Fibroblast of gingiva (primary cell): ENCODE results near the gene FBF1.
A peak's percentile ranks its signal among the peaks of the same experiment; 100 is the strongest.

ENCODE experiments used
- DNase-seq: peaks from one replicate; pipeline ENCODE4 v3.0.0-alpha.2; 2011; ENCODE audit warnings: low read depth

FBF1 gene

DNA sequence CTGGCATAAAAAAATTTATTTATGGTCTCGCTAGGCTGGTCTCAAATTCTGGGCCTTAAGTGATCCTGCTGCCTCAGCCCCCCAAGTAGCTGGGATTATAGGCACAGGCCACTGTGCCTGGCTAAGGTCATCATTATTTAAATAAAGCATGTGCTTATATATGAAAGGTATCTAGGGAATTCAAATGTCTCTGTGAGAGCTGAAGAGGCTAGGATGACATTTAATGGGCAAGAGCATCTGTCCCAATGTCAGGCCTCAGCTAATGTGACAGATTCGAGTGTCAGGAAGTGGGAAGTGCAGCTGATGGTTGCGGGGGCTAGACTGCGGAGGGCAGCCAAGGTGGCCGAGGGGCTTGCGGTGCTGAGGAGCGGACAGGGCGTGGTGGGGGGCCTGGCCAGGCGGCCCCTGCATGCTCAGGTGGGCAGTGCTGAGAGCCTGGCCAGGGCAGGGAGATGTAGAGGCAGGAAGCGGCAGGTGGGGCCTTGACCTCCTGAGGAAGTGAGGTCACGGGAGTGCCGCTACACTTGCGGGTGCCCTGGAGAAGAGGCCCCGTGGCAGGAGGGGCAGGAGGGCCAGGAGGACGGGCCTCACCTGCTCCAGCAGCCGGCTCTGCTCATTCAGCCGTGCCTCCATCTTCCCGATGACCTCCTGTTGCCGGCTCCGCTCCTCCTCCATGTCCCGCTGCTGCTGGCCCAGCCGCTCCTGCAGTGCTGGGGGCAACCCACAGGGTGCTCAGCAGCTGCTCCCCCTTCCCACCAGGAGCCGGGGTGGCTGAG lies 23.5 kb downstream of the FBF1 start:
- no peak for DNase-seq

DNA sequence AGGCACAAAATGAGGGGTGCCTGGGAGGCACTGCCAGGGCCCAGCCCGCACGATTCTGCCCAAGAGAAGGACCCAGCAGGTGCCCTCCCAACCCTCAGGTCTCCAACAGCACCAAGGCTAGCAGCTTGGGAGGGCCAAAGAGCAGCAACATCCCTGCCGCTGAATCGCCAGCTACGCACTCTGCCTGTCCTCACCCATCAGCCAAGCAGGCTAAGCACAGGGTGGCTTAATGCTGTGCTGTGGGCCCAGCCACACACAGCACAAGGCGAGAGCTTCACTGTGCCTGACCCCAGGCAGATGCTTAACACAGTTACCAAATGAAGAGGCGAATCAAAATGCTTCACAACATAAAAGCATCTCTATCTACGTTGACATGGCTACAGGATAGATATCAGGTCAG lies 25.6 kb downstream of the FBF1 start:
- DNase-seq = no peak

DNA sequence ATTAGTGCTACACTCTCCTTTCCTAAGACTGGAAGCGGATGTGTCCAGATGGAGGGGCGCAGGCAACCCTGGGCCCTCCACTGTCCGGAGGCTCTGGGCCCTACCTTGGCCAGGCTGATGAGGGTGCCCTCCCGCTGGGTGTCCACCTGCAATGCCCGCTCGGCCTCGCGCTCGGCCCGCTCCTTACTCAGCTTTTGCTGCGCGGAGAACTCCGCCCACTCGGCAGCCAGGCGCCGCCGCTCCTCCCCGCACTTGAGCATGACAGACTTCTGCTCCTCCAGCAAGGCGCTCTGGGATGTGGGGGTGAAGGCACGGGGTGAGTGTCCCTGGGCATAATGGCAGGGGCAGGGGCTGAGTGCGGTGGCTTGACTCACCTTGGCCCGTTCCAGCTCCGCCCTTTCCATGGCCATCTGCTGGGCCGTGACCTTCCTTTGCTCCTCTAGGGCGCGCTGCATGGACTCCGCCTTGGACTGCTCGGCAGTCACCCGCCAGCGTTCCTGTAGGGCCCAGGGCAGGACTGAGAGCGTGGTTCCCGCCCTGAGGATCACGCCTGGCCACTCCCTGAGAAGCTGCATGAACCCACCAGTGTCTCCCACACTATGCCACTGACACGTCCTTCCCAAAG lies 26.1 kb downstream of the FBF1 start:
- DNase-seq = no peak

DNA sequence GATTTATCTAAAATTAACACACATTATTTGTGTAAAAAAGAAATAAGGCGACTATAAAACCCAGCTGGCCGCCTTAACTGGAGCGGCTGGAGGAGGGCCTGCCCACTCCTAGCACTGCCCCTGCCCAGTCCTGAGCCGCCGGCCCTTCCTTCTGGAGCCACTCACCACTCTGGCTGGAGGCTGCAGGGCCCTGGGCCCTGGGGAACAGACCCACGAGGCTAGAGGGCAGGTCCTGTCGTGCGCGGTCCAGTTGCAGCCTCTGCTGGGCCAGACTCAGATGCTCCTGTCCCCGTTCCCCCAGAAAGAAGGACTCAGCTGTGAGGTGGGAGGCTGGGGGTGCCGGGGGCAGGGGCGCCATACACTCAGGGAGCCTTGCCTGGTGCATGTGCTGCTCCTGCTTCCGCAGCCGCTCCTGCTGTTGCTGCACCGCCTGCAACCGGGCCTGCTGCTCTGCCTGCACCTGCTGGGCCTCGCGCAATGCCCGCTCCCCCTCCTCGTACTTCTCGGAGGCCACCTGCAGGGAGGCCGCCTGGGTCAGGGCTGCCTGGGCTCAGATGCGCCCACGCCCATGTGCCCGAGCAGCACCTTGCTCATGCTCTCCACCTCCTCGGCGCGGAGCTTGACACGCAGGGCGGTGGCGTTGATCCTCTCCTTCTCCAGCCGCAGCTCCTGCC lies 27.2 kb downstream of the FBF1 start:
- DNase-seq = no peak

DNA sequence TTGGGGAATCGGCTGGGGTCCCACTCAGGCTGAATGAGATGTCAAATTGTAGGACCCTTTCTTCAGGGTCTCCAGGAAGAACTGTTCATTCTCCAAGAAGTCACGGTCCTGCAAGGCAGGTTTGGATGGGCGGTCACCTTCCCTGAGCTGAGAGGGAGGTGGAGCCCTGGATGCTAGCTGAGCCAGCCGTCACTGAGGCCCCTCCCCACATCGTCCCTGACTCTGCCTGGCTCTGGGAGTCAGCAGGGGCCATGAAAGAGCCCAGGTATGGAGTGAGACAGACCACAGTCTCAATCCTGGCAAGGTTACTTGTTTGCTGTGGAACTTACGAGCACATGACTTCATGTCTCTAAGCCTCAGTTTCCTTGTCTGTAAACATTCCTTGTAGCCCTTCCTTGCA lies 30.1 kb downstream of the FBF1 start:
- no peak for DNase-seq

DNA sequence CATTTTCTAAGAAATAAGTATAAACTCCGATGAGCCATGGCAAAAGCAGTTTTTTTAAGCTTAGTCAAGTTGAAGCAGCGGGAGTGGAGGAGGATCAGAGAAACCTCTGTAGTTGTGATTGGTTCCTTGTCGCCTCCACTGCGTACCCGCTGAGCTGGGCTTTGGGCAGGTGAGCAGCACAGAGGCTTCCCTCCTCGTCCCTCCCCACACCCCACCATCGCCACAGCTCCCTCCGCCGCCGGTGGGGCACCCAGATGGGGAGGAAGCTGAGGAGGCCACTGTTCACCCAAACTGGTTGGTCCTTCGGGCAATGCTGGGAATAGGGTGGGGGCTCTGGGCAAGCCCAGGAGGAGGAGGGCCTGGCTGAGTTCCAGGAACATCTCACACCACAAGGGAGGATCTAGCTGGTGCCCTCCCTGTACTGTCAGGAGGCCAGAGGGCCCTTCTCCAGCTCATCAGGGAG lies 31.0 kb downstream of the FBF1 start:
- DNase-seq = peak; percentile 59

DNA sequence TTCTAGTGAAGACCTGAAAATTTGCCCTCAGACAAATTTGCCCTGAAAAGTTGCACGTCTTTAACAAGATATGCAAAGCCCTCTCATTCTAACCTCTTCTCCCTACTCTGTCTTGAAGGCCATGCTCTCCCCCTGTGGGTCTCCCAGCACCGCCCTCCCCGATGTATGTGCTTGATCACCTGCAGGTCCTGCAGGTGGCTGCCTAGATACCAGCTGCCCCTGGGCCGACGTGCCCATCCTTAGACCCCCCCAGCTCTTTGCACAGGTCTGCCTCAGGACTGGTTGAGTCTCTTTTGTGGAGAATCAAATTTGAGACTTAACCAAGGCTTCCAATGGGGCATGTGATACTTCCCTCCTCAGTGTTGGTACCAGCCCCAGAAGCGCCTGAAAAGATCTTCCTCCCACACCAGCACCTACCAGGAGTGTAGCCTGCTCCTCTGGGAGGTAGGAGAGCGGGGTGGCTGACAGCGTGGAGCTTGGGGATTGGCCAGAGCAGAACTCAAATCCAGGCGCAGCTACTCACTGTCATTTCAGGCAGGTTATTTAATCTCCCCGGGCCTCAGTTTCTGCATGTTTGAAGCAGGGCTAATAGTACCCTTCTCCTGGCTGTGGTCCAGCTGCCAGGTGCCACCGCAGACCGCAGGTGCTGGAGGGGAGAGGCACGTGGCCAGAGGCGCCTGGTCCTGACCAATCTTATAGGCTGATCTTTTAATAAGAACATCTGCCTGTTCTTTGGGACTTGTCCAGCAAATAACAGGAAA lies 31.6 kb downstream of the FBF1 start:
- no peak for DNase-seq

DNA sequence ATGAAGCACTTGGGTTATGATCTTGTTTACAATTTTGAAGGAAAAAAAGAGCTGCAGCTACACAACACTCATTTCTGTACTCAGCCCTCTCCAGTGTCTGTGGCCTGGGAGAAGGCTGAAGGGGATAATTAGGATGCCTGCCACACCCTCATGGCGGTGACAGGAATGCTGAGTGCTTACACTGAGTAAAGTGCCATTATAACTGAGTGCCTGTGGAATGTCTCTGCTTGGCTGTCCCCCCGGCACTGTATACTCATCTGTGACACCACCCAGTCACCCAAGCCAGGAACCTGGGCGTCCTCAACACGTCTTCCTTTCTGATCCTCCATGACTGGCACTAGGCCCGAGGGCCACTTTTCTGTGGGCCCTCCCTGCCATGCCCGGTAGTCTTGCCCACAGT lies 32.6 kb downstream of the FBF1 start:
- no peak for DNase-seq

DNA sequence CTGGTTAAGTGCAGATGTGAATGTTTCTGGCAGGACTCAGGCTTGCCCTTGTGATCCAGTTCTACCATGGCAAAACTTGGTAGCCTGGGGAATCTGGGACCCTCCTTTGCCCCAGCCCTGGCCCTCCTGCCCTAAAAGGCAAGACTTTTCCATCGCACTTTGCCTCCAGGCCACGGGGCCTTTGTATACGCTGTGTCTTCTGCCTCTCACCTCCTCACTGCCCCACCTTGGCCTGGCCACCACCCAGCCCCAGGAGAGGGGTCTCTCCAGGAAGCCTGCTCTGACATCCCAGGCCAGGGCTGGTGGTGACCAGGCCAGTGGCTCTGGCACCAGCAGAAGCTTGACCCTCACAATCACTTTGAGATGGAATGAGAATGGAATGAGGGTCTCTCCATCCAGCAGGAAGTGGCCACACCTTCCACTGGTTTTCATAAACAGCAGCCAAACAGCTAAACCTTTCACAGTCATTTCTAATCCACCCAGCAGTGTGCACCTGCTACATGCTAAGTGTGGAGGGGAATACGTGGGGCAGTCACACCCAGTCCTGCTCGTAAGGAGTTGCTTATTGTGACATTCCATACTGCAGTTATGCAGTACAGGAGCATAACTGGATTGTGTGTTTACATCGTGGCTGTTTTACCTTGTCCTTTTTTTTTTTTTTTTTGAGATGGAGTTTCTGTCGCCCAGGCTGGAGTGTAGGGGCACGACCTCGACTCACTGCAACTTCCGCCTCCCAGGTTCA lies 34.5 kb downstream of the FBF1 start:
- no peak for DNase-seq

DNA sequence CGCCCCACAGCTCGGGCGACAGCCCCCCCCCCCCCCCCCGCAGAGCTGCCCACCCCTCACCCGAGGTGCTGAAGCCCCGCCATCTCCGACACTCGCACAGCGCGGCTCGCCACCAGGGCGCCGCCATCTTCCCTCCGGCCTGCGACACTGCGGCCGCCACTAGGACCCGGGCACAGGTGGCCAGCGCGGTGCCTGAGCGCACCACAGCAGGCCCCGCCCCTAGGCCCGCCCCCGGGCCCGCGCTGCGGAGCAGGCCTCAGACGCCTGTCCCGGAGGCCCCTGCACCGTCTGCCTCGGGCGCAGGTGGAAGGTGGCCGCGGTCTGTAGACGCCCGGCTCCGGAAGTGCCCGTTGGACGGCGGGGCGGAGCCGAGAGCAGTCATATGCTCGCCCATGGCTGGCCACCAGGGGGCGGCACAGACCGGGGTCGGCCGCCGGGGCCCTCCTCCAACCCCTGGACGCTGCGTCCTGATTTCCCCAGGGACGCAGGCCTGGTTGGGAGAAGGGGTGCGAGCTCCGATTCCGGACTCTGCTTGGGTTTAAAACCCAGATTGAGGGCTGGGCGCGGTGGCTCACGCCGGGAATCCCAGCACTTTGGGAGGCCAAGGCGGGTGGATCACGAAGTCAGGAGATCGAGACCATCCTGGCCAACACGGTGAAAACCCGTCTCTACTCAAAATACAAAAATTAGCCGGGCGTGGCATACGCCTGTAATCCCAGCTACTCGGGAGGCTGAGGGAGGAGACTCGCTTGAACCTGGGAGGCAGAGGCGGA lies 35.9 kb downstream of the FBF1 start, which contains the start of gene MRPL38:
TSS of gene MRPL38 (minus strand) at position 136 of the 773 bp plus-strand sequence. CDS start at position 127, 9 bp downstream.
- DNase-seq = peak; percentile 91

DNA sequence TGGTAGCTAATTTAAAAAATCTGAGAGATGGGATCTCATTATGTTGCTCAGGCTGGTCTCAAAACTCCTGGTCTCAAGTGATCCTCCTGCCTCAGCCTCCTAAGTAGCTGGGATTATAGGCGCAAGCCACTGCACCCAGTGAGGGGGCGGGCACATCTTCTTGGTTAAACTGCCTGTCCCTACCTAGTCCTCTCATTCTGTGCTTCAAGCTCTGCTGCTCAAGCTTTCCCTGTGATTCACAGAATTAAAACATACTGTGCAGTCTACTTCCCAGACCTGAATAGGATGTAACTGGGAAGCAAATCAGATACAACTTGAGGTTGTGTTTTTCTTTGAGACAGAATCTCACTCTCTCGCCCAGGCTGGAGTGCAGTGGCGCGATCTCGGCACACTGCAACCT lies 38.4 kb downstream of the FBF1 start:
- no peak for DNase-seq

DNA sequence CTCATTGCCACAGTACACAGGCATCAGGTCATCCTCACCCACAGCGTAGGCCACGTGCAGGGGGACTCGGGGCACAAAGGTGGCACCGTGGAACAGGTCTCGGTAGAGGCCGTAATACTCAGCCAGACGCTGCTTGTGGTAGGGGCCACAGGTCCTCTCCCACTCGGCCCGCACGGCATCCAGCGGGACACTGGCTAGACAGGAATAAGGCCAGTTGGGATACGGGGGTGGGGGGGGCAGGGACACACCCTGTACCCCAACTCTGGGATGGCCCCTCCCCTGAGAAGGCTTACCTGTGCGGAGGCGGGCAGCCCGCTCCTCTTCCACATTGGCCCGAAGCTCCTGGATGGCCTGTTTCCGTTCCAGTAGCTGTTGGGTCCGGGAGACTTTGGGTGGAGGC lies 39.1 kb downstream of the FBF1 start:
- DNase-seq = no peak

DNA sequence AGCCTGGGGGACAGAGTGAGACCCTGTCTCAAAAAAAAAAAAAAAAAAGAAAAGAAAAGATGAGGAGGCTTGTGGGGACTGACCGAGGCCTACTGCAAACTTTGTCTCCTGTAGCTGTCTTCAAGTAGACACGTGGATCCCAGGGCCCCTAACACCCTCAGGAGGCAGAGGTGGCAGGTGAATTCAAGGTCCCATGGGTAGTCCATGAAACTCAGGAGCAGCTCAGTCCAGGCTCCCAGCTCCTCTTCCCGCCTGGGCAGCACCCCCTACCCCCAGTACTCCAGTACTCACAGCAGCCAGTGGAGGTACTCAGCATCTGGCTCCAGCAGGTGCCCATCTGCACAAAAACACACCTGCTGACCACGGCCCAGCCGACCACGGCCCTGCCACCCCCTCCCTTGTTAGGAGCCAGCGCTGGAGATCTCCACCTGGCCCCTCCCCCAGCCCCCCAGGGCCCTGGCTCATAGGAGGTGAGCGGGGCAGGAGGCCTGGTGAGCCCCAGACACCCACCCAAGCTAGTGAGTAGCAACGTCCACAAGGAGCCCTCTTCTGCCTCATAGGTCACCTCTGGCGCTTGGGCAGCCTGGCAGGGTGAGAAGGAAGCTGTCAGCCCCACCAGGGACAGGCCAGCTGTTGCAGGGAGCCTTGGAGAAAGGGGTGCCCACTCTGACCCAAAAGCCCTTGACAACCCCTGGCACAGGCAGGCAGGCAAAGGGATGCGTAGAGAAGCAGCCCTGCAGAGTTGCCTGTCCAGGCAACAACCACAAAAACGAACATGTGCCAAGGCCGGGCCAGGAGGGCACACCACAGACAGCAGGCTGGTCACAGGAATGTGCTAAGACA lies 39.9 kb downstream of the FBF1 start:
- DNase-seq = no peak

DNA sequence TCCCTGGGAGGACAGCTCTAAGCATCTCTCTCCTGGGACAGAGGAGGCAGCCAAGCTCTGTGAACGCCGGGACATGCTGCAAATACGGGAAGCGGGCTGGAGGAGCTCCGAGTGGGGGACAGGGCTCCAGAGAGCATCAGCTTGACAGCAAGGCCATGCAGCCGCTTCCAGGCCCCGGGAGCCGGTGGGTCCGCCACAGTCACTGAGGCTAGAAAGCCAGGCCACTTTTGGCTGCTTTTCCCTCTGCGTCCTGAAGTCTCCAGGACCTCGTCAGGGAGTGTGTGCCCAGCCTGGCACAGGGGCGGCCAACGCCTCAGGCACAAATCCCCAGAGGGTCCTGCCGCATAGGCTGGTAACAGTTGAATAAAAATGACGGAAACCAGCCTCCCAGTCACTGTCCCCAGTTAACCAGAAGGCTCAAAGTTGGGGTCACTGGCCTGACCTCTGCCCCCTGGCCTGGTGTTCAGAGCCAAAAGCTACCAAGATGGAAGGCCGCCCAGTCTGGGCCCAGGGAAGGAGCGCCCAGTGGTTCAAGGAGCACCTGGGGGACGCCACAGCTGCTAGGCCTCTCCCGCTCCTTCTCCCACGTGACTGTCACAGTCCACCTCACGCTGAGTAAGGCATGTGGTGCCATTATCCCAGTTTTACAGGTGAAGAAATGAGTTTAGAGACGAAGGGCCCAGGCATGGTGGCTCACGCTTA lies 40.9 kb downstream of the FBF1 start:
- no peak for DNase-seq

DNA sequence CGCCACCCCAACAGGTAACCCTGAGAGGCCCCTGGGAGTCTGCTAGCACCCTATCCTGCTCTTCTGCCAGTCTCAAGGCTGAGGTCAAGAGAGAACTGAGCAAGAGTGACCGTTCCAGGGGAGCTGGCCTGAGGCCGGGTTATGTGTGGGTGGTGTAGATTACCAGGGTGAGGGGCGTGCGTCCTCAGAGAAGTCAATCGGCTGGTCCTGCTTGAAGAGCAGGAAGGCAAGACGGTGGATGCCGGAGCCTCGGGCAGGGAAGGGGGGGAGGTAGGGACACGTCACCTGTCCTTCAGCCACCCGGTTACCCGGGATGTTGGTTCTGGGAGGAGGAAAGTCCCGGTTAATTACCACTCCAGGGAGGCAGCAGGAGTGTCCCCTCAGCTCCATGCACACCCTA lies 41.5 kb downstream of the FBF1 start:
- no peak for DNase-seq

DNA sequence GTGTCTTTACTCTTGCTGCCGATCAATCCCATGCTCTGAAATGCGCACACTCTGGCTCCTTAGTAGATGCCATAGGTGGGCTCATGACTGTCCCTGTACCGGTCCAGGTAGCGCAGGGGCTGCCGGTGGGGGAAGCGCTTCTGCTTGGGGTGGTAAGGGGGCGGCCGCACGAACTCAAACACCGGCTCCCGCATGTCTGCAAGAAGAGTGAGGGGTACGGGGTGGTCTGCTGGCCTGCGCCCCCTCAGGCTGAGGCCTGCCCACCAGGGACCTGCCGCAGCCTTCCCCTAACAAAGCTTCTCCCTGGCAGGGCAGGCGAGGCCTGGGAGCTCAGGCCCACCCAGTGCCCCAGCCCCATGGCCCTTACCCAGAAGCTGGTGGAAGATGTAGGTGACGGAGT lies 42.1 kb downstream of the FBF1 start:
- no peak for DNase-seq

DNA sequence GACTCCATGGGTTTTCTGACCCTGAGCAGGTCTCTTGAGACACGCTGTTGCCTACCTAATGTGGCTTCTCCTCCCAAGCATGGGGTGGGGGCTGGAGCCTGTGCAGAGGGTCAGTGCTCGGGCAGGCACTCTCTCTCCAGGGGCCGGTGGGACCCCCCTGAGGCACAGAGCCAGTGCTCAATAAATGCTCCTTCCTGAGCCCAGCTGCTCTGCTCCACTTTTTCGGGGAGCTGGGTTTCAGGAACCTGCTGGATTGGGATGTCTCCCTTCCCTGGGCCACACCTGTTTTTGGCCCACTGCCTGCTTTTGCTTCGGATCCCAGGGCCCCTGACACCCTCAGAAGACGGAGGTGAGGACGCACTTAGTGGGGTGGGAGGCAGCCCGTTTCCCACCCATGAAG lies 42.8 kb downstream of the FBF1 start:
- no peak for DNase-seq

DNA sequence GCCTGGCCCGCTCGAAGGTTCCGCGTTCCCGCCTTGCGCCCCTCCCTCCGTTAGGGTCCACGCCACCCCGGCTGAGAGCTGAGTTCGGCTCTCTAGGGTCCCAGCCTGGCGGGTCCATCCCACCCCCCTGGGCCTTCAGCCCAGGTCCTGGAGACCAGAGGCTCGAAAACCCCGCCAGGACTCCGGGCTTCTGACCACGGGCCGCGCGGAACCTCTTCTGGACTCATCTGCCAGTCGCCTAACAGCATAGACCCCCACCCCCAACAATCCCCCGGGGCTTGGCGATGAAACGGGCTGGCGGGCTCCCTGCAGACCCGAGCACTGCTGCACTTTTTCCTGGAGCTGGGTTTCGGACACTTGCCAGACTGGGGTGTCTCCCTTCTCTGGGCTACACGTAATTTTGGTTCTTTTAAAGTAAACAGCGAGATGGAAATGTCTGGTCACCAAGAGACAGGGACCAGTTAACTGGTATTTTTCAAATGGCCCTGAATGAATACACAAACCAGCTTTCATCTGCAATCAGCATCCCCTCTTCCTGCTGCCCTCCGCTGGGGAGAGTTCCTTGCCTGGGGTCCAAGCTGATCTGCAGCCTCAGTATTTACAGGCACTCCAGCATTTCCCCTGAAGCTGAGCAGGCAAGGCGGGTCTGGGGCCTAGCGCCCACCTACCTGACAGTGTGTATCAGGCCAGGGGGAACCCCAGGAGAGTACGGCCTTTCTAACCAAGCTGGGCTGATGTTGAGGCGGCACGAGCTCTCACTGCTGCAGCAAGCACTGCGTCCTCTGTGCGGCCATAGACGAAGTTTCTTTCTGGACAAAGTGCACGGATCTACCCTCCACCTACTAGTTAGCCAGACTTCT lies 43.5 kb downstream of the FBF1 start:
- no peak for DNase-seq
